SW480 (cell line): ENCODE data around the gene ADARB2.

ENCODE experiments used
- DNase-seq: peaks from one replicate; pipeline ENCODE4 v3.0.0-alpha.2; 2016; ENCODE audit warnings: low spot score

The ADARB2 gene

DNA sequence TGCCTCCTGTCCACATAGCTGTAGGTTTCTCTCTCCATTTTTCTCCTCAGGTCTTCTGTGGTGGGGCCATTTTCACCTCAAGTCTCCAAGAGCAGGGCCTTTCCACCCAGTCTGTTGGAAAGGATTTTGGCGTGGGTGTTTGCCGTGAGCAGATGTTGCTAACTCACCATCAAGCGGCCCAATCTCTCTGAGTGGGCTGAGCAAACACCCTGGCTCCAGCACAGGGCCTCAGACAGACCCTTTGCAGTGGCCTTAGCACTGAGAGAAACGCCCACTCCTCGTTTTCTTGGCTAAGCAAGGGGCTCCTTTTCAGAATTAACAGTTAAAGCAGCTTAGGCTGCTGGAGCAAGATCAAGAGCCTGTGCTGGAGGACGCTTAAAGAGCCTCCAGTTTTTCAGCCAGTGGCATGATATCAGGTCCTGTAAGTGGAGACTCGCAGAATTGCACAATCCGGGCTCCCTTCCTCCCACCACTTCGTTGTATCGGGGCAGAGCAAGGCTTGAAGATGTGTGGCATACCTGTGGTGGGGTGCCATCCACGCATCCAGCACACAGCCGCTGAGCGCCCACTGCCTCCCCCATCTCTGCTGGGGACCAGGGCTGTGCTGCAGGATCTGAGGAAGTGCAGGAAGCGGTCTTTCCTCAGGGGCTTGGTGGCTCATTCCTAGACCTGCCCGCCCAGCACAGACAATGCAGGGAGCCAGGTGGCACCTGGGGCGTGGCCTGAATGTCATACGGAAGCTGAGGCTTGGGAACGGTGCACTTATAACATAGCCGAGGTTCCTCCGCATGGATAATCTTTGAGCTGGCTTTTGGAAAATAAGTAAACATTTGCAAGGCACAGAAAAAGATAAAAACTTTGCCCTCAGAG lies 142.7 kb downstream of the ADARB2 start:
- peak; percentile 1 for DNase-seq

DNA sequence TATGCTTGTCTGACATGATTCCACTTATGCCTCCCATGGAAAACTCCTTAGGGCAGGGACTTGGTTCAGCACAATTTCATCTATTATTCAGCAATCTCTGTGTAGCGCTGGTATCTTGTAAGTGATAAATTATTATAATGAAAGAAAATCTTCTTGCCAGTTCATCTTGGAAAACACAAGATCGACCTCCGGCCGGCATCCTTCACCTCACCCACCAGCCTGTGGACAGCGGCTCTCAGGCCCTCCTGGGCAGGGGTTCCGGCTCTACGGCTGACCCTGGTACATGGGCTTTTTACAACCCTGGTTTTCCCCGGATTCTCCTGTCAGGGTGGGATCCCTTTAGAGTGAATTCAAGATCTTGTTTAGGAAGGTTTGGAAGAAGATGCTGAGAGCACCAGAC lies 145.6 kb downstream of the ADARB2 start:
- no peak for DNase-seq

DNA sequence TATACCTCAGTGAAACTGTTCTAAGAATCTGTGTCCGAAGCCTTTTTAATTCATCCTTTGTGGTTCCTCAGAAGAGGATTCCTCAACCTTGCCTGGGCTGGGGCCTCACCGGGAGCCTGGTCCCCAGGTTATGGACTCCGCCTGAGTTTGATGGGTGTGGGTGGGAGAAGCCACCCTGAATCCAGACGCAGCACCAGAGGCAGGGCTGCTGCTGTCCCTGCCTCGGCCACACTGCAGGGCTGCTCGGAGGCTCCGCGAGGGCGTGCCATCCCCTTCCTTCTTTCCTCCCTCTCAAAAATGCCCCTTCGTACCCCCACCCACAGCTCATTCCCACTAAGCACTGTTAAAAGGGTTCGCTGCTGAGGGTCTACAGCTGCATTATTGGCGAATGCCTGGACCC lies 146.3 kb downstream of the ADARB2 start:
- no peak for DNase-seq

DNA sequence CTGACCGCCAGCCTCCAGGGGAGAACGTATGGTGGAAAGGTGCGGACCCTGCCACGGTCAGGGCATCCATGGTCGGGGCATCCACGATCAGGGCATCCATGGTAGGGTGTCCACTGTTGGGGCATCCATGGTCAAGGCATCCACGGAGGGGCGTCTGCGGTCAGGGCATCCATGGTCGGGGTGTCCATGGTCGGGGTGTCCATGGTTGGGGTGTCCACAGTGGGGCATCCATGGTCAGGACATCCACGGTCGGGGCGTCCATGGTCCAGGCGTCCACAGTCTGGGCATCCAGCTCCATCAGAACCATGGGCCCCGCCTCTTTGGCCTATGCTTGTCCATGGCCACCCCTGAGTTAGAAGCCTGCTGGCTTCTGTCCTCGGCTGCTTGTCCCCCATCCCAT lies 148.1 kb downstream of the ADARB2 start:
- DNase-seq: no peak

DNA sequence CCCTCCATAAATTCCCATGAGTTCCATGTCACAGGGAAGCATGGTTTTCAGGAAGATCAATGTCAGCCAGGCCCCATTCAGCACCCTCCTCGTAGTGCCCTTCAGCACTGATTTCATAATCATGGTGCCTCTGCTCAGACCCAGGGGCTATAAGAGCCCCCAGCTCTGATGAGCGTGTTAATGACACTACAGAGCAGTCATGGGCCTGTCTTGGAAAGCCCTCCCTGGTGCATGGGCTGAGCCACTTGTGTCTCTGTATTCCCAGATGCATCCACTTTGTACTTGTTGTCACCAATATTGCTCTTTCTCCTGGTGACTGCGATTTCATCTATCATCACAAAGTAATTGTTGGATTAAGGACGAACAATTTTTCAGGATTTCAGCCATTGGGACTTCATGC lies 154.6 kb downstream of the ADARB2 start:
- DNase-seq: no peak

DNA sequence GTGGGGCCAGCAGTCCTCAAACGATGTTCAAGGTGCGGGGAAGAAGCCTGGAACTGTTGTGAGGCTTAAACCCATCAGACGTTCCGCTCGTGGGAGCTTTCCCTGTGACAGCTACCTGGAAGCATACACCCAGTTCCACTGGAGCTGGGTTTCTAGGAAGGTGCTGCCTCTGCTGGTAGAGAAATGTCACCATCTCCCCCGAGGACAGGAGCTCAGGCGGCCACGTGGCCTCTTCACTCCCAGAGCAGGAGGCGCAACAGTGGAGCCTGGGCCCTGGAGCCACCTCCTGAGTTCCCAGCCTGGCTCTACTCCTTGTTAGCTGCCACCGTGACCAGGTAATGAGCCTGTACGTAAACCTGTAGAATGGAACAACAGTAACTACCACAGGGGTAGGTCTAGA lies 156.1 kb downstream of the ADARB2 start:
- no peak for DNase-seq

DNA sequence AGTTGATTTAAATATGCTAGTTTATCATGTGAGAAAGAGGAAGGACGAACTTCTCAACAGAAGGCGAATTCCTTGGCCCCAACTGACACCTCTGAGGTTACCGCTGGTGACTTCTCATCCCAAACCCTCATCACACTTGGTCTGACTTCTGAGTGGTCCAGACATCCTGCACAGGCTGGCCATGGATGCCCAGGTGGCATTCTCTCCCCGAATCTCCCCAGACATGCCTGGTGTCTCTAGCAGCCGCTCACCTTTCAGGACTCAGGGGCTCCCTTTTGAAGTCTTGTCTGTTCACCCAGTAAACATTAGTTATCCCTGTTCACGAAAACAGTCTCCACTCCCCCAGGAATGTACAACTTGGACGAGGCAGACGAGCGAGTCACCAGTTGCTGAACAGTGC lies 157.7 kb downstream of the ADARB2 start:
- no peak for DNase-seq

DNA sequence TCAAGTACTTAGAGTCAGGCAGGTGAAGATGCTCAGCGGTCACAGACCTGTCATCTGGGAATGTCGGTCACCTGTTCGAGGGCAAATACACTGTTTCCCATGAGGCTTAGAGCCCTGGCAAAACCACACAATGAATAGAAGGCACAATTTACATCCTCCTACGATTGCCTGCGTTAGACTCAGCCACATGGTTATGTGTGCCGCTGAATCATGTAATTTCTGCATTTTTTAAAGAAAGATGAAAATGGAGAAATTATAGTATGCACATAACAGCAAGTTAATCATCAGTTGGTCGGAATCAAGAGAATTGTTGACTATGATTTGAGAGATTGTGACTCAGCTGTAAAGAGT lies 158.2 kb downstream of the ADARB2 start:
- no peak for DNase-seq

DNA sequence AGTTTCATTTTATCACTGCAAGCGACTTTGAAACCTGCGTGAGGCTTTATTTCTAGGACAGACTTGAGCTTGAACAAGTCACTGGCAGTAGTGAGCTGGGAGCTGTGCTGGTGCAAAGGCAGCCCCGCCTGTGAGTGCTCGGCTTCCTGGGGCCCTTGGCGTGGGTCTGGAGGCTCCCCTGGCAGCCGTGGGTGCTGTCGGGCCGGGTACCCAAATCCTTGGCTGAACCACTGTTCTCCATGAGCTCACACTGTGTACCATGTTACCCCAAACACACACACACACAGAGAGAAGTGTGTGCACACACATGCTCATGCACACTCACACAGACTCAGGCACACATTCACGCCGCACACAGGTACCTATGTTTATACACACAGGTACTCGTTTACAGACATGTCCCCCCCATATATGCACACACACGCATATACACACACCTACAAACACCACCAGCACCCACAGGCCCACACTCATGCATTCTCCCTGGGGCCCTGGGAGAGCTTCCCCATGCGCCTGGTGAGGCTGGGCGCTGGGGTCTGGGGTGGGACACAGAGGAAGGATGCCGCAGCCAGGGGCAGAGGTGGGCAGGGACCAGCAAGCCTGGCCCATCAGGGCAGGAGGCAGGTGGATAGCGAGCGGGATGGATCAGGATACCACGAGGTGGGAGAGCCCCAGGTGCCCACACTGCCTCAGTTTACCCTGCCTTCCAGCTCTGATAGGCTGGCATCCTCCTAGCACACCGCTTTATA lies 158.8 kb downstream of the ADARB2 start:
- no peak for DNase-seq

DNA sequence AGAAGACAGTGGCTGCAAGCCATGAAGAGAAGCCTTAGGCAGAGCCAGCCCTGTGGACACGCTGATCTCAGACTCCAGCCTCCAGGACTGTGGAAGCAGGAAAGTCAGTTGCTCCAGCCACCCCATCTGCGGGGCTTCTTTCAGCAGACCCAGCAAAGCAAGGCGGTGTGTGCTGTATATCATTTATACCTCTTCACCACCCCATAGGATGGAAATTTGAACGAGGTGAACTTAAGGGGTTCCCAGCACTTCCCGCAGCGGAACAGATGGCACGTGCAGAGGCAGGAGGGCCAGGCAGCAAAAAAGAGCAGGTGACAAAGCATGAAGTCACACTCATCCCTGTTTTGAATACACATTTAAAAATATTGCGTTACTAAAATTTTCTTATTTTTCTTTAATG lies 159.4 kb downstream of the ADARB2 start:
- no peak for DNase-seq

DNA sequence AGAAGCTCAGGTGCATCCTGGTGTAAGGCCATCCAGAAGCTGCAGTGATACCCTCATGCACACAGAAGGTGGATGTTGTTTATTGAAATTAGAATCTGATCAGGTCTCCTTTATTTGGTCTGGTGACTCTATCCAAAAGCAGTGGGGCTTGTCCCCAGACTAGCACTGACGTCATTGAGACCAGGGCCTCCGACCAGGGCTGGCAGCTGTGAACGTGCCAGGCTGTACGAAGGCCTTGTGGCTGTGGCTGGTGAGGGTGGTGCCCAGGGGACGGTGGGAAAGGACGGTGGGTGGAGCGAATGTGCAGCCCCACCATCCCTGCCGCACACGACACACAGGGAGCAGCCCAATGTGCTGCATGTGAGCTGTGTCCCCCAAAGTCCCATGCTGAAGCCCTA lies 160.0 kb downstream of the ADARB2 start:
- no peak for DNase-seq

DNA sequence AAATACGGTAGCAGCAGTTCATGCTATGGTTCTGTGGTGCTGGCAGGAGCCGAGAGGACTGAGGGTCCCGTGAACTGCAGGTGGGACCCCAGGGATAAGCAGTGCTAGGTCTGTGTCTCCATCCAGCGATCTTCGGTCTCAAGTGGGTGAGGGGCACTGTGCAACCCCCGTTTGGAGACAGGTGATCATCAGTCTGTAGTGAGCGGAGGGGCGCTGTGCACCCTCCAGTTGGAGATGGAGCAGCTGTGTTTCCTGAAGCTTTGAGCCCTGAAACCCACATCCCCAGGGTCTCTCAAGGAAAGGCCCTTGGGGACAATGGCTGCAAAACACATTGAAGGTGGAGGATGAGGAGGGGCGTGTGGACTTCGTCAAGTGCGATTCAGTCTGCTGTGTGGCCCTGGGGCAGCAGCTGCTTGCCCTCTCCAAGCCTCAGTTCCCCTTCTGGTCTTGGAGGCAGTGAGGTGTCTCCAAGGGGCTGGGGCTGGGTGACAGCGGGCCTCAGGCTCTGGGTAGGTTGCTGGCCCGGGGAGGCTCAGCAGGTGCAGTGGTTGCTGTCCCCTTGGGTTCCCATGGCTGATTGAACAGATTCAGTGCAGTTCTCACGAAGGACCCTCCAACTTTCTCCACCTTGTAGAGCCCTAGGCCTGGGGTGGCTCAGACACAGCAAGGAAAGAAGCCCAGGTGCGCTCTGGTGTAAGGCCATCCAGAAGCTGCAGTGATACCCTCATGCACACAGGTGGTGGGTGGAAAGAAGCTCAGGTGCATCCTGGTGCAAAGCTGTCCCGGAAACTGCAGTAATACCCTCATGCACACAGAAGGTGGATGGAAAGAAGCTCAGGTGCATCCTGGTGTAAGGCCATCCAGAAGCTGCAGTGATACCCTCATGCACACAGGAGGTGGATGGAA lies 160.6 kb downstream of the ADARB2 start:
- no peak for DNase-seq

DNA sequence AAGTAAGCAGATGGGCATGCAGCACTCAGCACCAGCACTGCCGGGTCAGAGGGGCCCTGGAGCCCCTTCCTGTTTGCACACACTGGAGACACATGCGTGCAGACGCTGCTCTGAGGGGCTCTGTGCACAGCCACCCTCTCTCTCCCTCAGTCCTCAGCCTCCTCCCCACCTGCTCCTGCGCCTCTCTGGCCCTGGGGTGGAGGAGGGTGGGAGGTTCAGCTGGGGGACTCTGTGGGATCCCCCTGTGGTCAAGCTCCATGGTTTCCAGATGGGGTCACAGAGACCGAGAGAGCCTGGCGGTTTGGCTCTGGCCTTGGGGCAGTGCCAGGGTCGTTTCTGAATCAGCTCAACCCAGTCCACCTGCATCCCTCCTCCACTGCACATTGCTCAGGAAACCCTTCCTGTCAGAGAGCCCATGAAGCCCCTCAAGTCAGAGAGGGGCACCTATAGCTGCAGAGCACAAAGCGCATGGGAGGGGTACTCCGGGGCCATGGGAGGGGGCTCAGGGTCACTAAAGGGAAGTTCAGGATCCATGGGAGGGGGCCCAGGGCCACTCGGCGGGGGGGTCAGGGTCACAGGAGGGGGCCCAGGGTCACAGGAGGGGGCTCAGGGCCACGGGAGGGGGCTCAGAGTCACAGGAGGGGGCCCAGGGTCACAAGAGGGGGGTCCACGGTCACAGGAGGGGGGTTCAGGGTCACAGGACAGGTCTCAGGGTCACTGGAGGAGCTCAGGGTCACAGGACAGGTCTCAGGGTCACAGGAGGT lies 161.7 kb downstream of the ADARB2 start:
- no peak for DNase-seq

DNA sequence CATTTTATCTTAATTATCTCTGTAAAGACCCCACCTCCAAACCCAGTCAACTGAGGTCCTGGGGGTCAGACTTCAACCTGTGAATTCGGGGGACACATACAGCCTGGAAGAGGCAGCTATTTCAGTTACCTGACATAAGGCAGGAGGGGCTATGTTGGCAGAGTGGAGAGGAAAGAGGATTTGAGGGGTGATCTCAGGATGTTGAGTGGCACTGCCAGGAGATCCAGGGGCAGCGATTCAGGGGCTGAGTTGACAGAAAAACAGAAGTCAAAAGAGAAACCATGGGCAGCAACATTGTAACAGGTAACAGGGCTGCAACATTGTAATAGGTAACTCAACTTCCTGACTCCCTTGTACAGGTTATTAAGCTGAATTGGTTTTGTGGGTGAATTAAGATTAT lies 162.6 kb downstream of the ADARB2 start:
- no peak for DNase-seq

DNA sequence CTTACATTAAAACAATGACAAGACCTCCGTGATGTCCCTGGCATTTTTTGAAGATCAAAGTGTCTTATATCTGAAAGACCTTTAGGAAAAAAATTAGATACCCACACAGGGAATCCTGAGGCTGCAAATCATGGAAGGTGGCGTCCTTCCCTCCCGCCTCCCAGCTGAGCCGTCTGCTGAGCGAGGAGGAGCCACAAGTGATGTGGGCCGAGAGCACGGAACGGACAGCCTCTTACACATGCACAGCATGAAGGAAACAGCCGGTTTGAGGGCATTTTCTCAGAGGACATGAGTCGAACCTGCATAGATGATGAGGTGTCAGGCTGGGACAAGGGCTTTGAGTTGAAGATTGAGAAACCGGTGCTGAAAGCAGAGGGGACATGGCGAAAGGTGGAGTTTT lies 163.3 kb downstream of the ADARB2 start:
- DNase-seq: no peak

DNA sequence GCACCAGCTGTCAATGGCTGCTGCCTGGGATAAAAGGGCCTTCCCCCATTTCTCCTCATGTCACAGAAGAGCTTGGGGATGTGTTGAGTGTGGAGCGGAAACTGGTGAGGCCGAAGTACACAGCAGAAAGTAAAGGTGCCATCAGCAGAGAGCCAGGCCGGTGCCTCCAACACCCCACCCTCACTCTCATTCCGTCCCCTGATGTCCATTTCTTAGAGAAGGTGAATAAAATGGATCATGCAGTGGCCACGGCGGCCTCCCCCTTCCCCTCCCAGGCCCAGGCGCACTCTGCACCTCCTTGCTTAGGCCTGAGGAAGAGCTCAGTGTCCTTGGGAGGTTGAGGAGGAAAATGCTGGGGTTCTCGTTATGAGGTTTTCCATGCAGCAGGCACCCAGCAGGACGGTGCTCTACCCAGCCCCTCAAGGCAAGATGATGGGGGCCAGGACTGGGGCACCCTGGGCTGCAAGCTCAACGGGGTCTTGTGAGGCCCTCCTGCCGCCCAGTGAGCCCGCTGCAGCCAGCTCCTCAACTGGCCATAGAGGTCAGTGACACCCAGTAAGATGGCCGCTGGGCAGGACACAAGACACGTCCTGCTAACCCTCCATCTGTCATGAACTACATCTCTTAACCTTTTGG lies 163.9 kb downstream of the ADARB2 start:
- DNase-seq: no peak

DNA sequence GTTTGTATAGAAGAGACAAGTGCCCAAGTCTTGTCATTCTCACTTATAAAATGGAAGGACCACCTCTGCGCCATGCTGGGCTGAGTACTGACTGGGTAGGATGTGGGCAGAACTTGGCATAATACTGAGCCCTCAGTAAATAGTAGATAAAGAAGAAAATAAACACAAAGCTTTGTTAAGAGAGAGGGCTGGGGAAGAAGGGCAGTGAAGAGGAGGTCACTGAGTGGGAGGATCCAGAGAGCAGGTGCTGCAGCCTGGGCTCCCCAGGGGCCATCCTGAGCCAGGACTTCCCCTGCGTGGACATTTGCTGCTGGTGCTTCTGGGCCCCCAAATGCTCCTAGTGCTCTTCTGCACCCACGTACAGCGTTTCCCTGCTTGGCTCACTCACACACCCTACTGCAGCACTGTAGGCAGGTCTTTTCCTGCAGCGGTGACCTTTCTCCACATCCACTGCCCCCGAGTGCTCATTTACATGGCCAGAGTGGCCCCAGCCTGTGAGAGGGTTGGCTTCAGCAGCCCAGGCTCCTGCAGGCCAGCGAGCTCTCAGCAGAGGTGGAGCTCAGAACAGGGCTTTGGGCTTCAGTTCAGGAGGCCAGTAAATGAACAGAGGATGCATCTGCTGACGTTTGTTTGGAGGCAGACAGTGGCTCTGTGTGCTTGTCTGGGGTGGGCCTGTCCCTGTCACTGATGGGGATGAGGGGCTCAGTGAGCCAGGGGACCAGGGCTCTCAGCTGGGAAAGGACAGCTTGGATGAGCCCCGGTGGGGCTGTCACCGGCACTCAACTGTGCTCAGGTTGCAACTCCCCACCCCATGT lies 164.6 kb downstream of the ADARB2 start:
- DNase-seq: no peak

DNA sequence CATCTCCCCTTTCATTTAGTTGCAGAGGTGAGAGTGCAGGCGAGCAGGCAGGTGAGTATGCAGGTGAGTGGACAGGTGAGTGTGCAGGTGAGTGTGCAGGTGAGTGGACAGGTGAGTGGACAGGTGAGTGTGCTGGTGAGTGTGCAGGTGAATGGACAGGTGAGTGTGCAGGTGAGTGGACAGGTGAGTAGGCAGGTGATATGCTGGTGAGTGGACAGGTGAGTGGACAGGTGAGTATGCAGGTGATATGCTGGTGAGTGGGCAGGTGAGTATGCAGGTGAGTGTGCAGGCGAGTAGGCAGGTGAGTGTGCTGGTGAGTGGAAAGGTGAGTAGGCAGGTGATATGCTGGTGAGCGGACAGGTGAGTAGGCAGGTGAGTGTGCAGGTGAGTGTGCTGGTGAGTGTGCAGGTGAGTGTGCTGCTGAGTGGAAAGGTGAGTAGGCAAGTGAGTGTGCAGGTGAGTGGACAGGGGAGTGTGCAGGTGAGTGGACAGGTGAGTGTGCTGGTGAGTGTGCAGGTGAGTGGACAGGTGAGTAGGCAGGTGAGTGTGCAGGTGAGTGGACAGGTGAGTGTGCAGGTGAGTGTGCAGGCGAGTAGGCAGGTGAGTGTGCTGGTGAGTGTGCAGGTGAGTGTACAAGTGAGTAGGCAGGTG lies 165.6 kb downstream of the ADARB2 start:
- no peak for DNase-seq

DNA sequence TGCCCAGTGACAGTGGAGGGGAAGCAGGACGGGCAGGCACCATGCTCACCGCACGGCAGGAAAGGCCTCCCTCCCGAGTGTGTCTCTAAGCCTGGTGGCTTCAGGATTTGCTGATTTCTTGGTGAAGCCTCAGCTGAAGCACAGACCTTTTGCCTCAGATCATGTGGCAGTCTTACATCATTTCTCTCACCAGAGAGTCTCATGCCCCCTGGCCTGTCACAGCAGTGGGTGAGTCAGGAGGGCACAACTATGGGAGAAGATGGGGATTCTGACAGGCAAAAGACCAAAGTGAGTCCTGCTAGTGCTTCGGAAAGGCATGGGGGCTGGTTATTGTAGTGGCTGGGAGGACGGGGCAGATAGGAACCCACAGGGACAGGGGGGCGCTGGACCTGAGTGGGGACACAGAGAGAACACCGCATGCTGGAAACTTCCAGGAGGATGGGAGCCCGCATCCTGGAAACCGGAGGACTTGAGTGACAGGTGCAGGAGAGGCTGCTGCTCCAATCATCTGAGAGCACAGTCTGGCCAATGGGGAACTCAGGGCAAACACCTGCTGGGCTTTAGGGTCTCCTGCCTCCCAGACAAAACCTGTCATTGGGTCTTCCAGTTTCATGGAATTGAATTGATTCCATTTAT lies 166.8 kb downstream of the ADARB2 start:
- DNase-seq: no peak
